ENCODE data around the gene ASIC4.

DNA sequence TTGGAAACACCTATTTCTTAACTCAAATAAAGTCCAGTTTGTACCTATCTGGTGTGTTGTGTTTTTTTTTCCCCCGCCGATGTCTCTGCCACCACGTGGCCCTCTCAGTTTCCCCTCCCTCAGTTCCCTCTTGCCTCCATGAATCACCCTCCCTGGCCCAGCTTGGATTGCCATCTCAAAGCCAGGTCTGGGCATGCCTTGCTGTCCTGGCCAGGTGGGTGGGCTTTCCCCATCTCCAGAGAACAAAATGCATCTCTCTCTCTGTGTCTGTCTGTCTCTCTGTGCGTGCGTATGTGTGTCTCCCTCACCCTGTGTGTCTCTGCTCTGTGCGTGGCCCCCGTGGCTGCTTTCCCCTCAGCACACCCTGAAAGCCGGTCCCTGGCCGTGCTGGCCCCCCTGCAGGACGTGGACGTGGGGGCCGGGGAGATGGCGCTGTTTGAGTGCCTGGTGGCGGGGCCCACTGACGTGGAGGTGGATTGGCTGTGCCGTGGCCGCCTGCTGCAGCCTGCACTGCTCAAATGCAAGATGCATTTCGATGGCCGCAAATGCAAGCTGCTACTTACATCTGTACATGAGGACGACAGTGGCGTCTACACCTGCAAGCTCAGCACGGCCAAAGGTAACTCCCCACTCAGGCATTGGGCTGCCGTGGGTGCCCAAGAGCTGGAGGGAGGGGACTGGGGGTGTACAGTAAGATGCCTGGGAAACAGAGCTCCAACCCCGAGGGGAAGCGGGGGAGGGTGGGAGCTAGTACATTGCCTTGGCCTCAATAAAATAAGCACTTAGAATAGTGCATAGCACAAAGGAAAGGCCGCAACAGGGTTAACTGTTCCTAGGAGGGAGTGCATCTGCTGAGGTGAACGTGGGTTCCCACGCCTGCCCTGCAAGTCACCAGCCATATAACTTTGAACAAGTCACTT lies 47.2 kb upstream of the ASIC4 start:
- TF ChIP-seq, protein P1, sequence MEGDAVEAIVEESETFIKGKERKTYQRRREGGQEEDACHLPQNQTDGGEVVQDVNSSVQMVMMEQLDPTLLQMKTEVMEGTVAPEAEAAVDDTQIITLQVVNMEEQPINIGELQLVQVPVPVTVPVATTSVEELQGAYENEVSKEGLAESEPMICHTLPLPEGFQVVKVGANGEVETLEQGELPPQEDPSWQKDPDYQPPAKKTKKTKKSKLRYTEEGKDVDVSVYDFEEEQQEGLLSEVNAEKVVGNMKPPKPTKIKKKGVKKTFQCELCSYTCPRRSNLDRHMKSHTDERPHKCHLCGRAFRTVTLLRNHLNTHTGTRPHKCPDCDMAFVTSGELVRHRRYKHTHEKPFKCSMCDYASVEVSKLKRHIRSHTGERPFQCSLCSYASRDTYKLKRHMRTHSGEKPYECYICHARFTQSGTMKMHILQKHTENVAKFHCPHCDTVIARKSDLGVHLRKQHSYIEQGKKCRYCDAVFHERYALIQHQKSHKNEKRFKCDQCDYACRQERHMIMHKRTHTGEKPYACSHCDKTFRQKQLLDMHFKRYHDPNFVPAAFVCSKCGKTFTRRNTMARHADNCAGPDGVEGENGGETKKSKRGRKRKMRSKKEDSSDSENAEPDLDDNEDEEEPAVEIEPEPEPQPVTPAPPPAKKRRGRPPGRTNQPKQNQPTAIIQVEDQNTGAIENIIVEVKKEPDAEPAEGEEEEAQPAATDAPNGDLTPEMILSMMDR (optimal IDR thresholded peaks at IDR 0.05 in 1 of 3, IDR thresholded peaks at IDR 0.05 in 1 of 3, conservative IDR thresholded peaks at IDR 0.05 in 1 of 3; ENCODE audit: extremely low read depth in 1 of 3, insufficient read depth in 2 of 3, low read length in 3 of 3): no peak
- TF ChIP-seq EZH2 (IDR thresholded peaks at IDR 0.05; ENCODE audit: low read length): no peak
